H1 (cell line): ENCODE measurements around the gene SYNRG. TPM values are rescaled to one million over a fixed set of nuclear protein-coding genes. Genes with fewer than 3 reads are reported as not detected.

Experiments
- RFX5 ChIP-seq: IDR thresholded peaks from 2 replicates; pipeline ENCODE4 v1.6.1; 2011; ENCODE audit warnings: low read depth, low read length, improper control_type of control experiment, borderline replicate concordance
- polyA plus RNA-seq, 7 experiments: library from polyadenylated mRNA; depleted of rRNA in 3 of 7; stranded (reverse) in 5 of 7; unstranded in 2 of 7; fragments of >200 nt in 5 of 7; fragments of 200-250 nt in 2 of 7; gene quantifications; 1 replicate in 5 of 7; 2 replicates in 1 of 7; 4 replicates in 1 of 7; pipeline versions ENCODE4 v1.2.1 to v1.2.3, GENCODE V29; 2011 to 2013; ENCODE audit warnings: missing spikeins in 2 of 7, mixed read lengths in 2 of 7
- total RNA-seq: library from RNA; stranded (reverse); fragmentation: NEBNext Ultra II Directional; extraction: Animal tissue kit (Norgen Biotek cat#: 25700); gene quantifications from 2 replicates; pipeline ENCODE4 v1.2.1, GENCODE V29; 2021

Gene SYNRG
- total and polyA plus RNA-seq, 2 of the 8 experiments (the other 6 are each of a cell fraction or from before 2014, with no cell fraction given) = 7.7 to 31.7 TPM

GRCh38 chr17:37488009-37488604 is 121.1 kb downstream of the SYNRG start (continued):
- no peak for TF ChIP-seq RFX5
